Left ventricle myocardium inferior (tissue), 1 donor: ENCODE data around the gene NUDT22. TPM values are rescaled to one million over a fixed set of nuclear protein-coding genes. Genes with fewer than 3 reads are reported as not detected.

Experiments used
- DNase-seq: peaks from one replicate; pipeline ENCODE4 v3.0.0-alpha.2; 2020
- H3K27ac ChIP-seq: fragments of 200-600 bp; replicated peaks from 2 replicates; pipeline ENCODE4 v1.8.0; 2021
- H3K27me3 ChIP-seq: fragments of 200-600 bp; 2 replicates; pipeline ENCODE4 v1.8.0; 2021; ENCODE audit warnings: low read depth
- H3K36me3 ChIP-seq: fragments of 200-600 bp; 2 replicates; pipeline ENCODE4 v1.8.0; 2021
- H3K4me1 ChIP-seq: fragments of 200-600 bp; 2 replicates; pipeline ENCODE4 v1.8.0; 2021
- H3K4me3 ChIP-seq: fragments of 200-600 bp; 2 replicates; pipeline ENCODE4 v1.8.0; 2021; ENCODE audit warnings: mild to moderate bottlenecking, moderate library complexity
- H3K9me3 ChIP-seq: fragments of 200-600 bp; replicated peaks from 2 replicates; pipeline ENCODE4 v1.8.0; 2021
- CTCF ChIP-seq: fragments of 200-600 bp; IDR thresholded peaks from 2 replicates; pipeline ENCODE4 v1.8.0; 2021; ENCODE audit warnings: antibody characterized with exemption, mild to moderate bottlenecking, borderline replicate concordance
- intact Hi-C: fragments of 100-400 bp; cut with micrococcal nuclease; formaldehyde crosslinking; loops from one replicate; pipeline ENCODE4 v1.11.0; 2022
- total RNA-seq: library from RNA; stranded (reverse); fragmentation: NEBNext Ultra II Directional; extraction: Animal tissue kit (Norgen Biotek cat#: 25700); gene quantifications from one replicate; pipeline ENCODE4 v1.2.1, GENCODE V29; 2021
- donor health status: DM: no; HTN: yes; CAD: no; lungs with severe emphysema.

NUDT22 gene
- total RNA-seq, 1 donor from 2014 or later, result 65.2 TPM

- Histone ChIP-seq H3K27me3 (no peaks in the 10 kb centered on the region), H3K36me3 (peaks cover 6% of the 10 kb centered on the region), H3K27ac (peak overlapping the region; percentile 98), H3K4me1 (peaks cover 83% of the 10 kb centered on the region), H3K9me3 (no peaks in the 10 kb centered on the region), H3K4me3 (peak overlapping the region; percentile 95)
- no peak for DNase-seq
- intact Hi-C loops, result no loop called here
- TF ChIP-seq CTCF, result no peak
Measured at GRCh38 chr11:64227405-64227956, 1.4 kb downstream of the NUDT22 start.

- intact Hi-C loops, result no loop called here
- Histone ChIP-seq H3K36me3 (no peaks in the 10 kb centered on the region), H3K4me3 (peak overlapping the region; percentile 81), H3K4me1 (peaks cover 90% of the 10 kb centered on the region), H3K27me3 (no peaks in the 10 kb centered on the region), H3K27ac (peak overlapping the region; percentile 96), H3K9me3 (no peaks in the 10 kb centered on the region)
- no peak for TF ChIP-seq CTCF
- no peak for DNase-seq
Measured at GRCh38 chr11:64229090-64229743, 3.1 kb downstream of the NUDT22 start.

- H3K36me3 ChIP-seq, result no peaks in the 10 kb centered on the region
- no peak for DNase-seq
- no peaks in the 10 kb centered on the region for H3K27me3 ChIP-seq
- peak overlapping the region; percentile 81 for H3K4me3 ChIP-seq
- H3K4me1 ChIP-seq, result peaks cover 87% of the 10 kb centered on the region
- H3K9me3 ChIP-seq, result no peaks in the 10 kb centered on the region
- TF ChIP-seq CTCF, result no peak
- H3K27ac ChIP-seq, result peak overlapping the region; percentile 96
- intact Hi-C loops, result no loop called here
Measured at GRCh38 chr11:64229744-64230170, 3.7 kb downstream of the NUDT22 start.

- Histone ChIP-seq H3K27me3 (no peaks in the 10 kb centered on the region), H3K9me3 (no peaks in the 10 kb centered on the region), H3K4me1 (peaks cover 87% of the 10 kb centered on the region), H3K4me3 (peak within 1 kb of the TSS; percentile 81), H3K27ac (peak within 1 kb of the TSS; percentile 96), H3K36me3 (no peaks in the 10 kb centered on the region)
- intact Hi-C loops, result no loop called here
- TF ChIP-seq CTCF, result no peak
- DNase-seq, result peak; percentile 93
Measured at GRCh38 chr11:64230171-64230984, 4.3 kb downstream of the NUDT22 start, which contains the start of gene DNAJC4. Gene DNAJC4 (plus strand): TSS chr11:64230548. CDS start chr11:64230855, 307 bp downstream.

- intact Hi-C loops, result no loop called here
- Histone ChIP-seq H3K9me3 (no peaks in the 10 kb centered on the region), H3K4me3 (peak overlapping the region; percentile 81), H3K4me1 (peaks cover 87% of the 10 kb centered on the region), H3K36me3 (no peaks in the 10 kb centered on the region), H3K27ac (peak overlapping the region; percentile 96), H3K27me3 (no peaks in the 10 kb centered on the region)
- DNase-seq, result no peak
- TF ChIP-seq CTCF, result no peak
Measured at GRCh38 chr11:64230985-64231365, 4.9 kb downstream of the NUDT22 start.
